Hematopoietic multipotent progenitor cell treated with erythropoietin and hydrocortisone succinate and interleukin-3 and kit ligand, for 17 days (in vitro differentiated cells): ENCODE measurements around the gene RBM44.

Experiments used
- DNase-seq: peaks from one replicate; pipeline ENCODE4 v3.0.0-alpha.2; 2015; ENCODE audit warnings: low spot score

The RBM44 gene

GRCh38 chr2:237886685-237887481 lies 88.3 kb downstream of the RBM44 start:
- no peak for DNase-seq

- no peak for DNase-seq
Measured at GRCh38 chr2:237888389-237888788, 89.8 kb downstream of the RBM44 start.

- DNase-seq, result no peak
Measured at GRCh38 chr2:237889016-237889415, 90.4 kb downstream of the RBM44 start.

- no peak for DNase-seq
Measured at GRCh38 chr2:237889811-237890210, 91.2 kb downstream of the RBM44 start.
